B cell (primary cell): ENCODE results near the gene GALNT17. TPM values are rescaled to one million over a fixed set of nuclear protein-coding genes. Genes with fewer than 3 reads are reported as not detected.

Experiments
- ATAC-seq: fragments of 200-7000 bp; cut with Tn5 transposase; one replicate; pipeline ENCODE4 v1.10.0; 2021; ENCODE audit warnings: low read depth, mild to moderate bottlenecking, moderate number of reproducible peaks, moderate library complexity
- CTCF ChIA-PET: fragments of 350-600 bp; sonication (Branson Sonifier 250); formaldehyde crosslinking; loops from one replicate; lab custom pipeline; 2021; ENCODE audit warnings: antibody characterized with exemption, inconsistent platforms; lab: Charles Lee
- POLR2A ChIA-PET: fragments of 350-600 bp; sonication (Branson Sonifier 250); formaldehyde crosslinking; loops from one replicate; lab custom pipeline; 2021; ENCODE audit warnings: antibody characterized with exemption; lab: Charles Lee
- DNase-seq: peaks from one replicate; pipeline ENCODE4 v3.0.0; 2013
- H2AFZ ChIP-seq: 2 replicates; pipeline ENCODE4 v1.6.1; 2012; ENCODE audit warnings: mild to moderate bottlenecking, low read depth, low read length; ENCODE audit not compliant: insufficient read depth, poor library complexity, severe bottlenecking
- H3K27ac ChIP-seq, 2 donors: 1 replicate in 1 of 2; 2 replicates in 1 of 2; pipeline ENCODE4 v1.5.1; 2012 to 2013; ENCODE audit warnings: low read length in 2 of 2, mild to moderate bottlenecking in 2 of 2, moderate library complexity in 1 of 2
- H3K27me3 ChIP-seq, 4 experiments: fragments of 200-600 bp in 1 of 4; sonication (generic) in 1 of 4; replicated peaks in 1 of 4; 1 replicate in 2 of 4; 2 replicates in 2 of 4; pipeline versions ENCODE4 v1.6.1 to v1.7.0; 2013 to 2016; ENCODE audit warnings: low read length in 3 of 4, mild to moderate bottlenecking in 2 of 4, mixed read lengths in 1 of 4, moderate library complexity in 1 of 4; ENCODE audit not compliant: insufficient read depth in 4 of 4, control insufficient read depth in 3 of 4; ENCODE audit errors: control extremely low read depth in 1 of 4
- H3K36me3 ChIP-seq, 2 experiments: replicated peaks in 1 of 2; 1 replicate in 1 of 2; 2 replicates in 1 of 2; pipeline versions ENCODE4 v1.6.1 to v1.7.1; 2013; ENCODE audit warnings: low read length in 1 of 2; ENCODE audit not compliant: insufficient read depth in 2 of 2, control insufficient read depth in 1 of 2; ENCODE audit errors: control extremely low read depth in 1 of 2, extremely low read depth in 1 of 2
- H3K4me1 ChIP-seq, 2 donors: fragments of 200-600 bp in 1 of 2; sonication (generic) in 1 of 2; 1 replicate in 1 of 2; 2 replicates in 1 of 2; pipeline versions ENCODE4 v1.5.1 to v1.6.1; 2013 to 2017; ENCODE audit warnings: low read length in 2 of 2; ENCODE audit not compliant: control insufficient read depth in 2 of 2, insufficient read depth in 2 of 2
- H3K4me2 ChIP-seq: replicated peaks from 2 replicates; pipeline ENCODE3; 2012; ENCODE audit warnings: mild to moderate bottlenecking, low read depth, low read length; ENCODE audit not compliant: poor library complexity, severe bottlenecking
- H3K4me3 ChIP-seq, 5 experiments: fragments of 200-600 bp in 1 of 5; sonication (generic) in 1 of 5; 1 replicate in 3 of 5; 2 replicates in 2 of 5; pipeline versions ENCODE4 v1.5.1 to v1.7.0; 2011 to 2016; ENCODE audit warnings: low read length in 4 of 5, mild to moderate bottlenecking in 4 of 5, low read depth in 2 of 5, control low read depth in 1 of 5, moderate library complexity in 1 of 5; ENCODE audit not compliant: insufficient read depth in 1 of 5; ENCODE audit errors: control extremely low read depth in 1 of 5, extremely low read depth in 1 of 5
- H3K79me2 ChIP-seq: fragments of 200-600 bp; sonication (generic); one replicate; pipeline ENCODE4 v1.6.0; 2016; ENCODE audit warnings: low read length; ENCODE audit not compliant: control insufficient read depth, insufficient read depth
- H3K9ac ChIP-seq: fragments of 200-600 bp; sonication (generic); 2 replicates; pipeline ENCODE4 v1.6.1; 2017; ENCODE audit warnings: mild to moderate bottlenecking, low read length, moderate library complexity
- H3K9me3 ChIP-seq, 3 donors: one replicate each; pipeline versions ENCODE4 v1.6.1 to v1.7.1; 2013; ENCODE audit warnings: low read length in 2 of 3; ENCODE audit not compliant: control insufficient read depth in 2 of 3, insufficient read depth in 1 of 3; ENCODE audit errors: control extremely low read depth in 1 of 3
- H4K20me1 ChIP-seq: 2 replicates; pipeline ENCODE4 v1.6.0; 2012; ENCODE audit warnings: mild to moderate bottlenecking, low read length; ENCODE audit not compliant: insufficient read depth, control insufficient read depth, poor library complexity, severe bottlenecking
- H3K27ac Mint-ChIP-seq: one replicate; pipeline ENCODE4 v1.8.0; 2021; ENCODE audit warnings: mixed read lengths
- H3K27me3 Mint-ChIP-seq: one replicate; pipeline ENCODE4 v1.8.0; 2021; ENCODE audit warnings: mixed read lengths
- H3K4me1 Mint-ChIP-seq: one replicate; pipeline ENCODE4 v1.8.0; 2021; ENCODE audit warnings: mixed read lengths
- H3K4me3 Mint-ChIP-seq: one replicate; pipeline ENCODE4 v1.8.0; 2021; ENCODE audit warnings: mixed read lengths
- H3K9me3 Mint-ChIP-seq: one replicate; pipeline ENCODE4 v1.8.0; 2022; ENCODE audit warnings: mixed read lengths; ENCODE audit not compliant: insufficient read depth
- EZH2 ChIP-seq: IDR thresholded peaks from 2 replicates; pipeline ENCODE4 v1.6.1; 2012; ENCODE audit warnings: borderline replicate concordance, low read depth, mild to moderate bottlenecking, moderate library complexity, low read length; ENCODE audit not compliant: insufficient read depth, poor library complexity, severe bottlenecking
- WGBS: methylation state at CpG from one replicate; pipeline ENCODE4 v1.1.5; 2013; ENCODE audit warnings: missing lambda C conversion rate; ENCODE audit not compliant: insufficient coverage; 5-methylcytosine and 5-hydroxymethylcytosine counted together
- intact Hi-C: fragments of 100-400 bp; cut with micrococcal nuclease; formaldehyde crosslinking; loops from one replicate; pipeline ENCODE4 v1.10.0; 2022
- polyA plus RNA-seq: library from polyadenylated mRNA; depleted of rRNA; stranded (reverse); fragments of >200 nt; gene quantifications from 2 replicates; pipeline ENCODE4 v1.2.3, GENCODE V29; 2012
- total RNA-seq, 2 donors: library from RNA; stranded (reverse); fragments of 120-200 nt in 1 of 2; gene quantifications; 1 replicate in 1 of 2; 2 replicates in 1 of 2; pipeline versions ENCODE4 v1.2.3 to v1.2.4, GENCODE V29; 2013 to 2022
- TF ChIP-seq, protein P1 (sequence below): fragments of 200-600 bp; IDR thresholded peaks from one replicate; pipeline ENCODE4 v1.8.0; 2022; ENCODE audit warnings: antibody characterized with exemption, mild to moderate bottlenecking

GALNT17 gene
- total and polyA plus RNA-seq, 2 donors (not counting 1 experiment from before 2014, with no cell fraction given): not detected

DNA sequence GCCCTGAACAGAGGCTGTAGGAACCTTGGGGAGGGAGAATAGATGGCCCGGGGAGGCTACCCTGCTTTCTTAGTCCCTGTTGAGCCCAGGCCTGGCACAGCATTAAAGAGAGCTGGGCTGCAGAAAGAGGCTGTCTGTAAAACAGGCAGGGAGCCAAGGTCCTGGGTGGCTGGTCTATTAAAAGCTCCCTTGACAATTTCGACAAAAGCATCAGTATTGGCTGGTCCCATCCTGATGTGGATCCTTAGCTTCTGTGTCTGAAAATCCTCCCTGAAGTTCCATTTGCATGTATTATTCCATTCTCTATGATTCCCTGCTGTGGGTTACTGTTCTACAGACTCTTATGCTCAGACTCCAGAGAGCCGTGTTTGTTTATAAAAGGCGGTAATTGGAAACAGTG, 158.5 kb downstream of the GALNT17 start:
- Mint-ChIP-seq H3K9me3 (no peaks in the 10 kb centered on the region), H3K4me3 (no peak overlapping the region), H3K27me3 (no peaks in the 10 kb centered on the region), H3K27ac (no peak overlapping the region), H3K4me1 (no peaks in the 10 kb centered on the region)
- Histone ChIP-seq H2AFZ (no peak overlapping the region), H3K4me3 (no peak overlapping the region), H3K4me2 (no peak overlapping the region), H3K27me3 (no peaks in the 10 kb centered on the region), H3K36me3 (no peaks in the 10 kb centered on the region), H4K20me1 (no peaks in the 10 kb centered on the region), H3K27ac (no peak overlapping the region), H3K9ac (no peak overlapping the region), H3K79me2 (no peaks in the 10 kb centered on the region), H3K9me3 (peaks cover 0 to 8% (median 0%) of the 10 kb centered on the region in 3 donors), H3K4me1 (no peaks in the 10 kb centered on the region)
- intact Hi-C loops: no loop called here
- no peak for TF ChIP-seq EZH2
- TF ChIP-seq, protein P1, sequence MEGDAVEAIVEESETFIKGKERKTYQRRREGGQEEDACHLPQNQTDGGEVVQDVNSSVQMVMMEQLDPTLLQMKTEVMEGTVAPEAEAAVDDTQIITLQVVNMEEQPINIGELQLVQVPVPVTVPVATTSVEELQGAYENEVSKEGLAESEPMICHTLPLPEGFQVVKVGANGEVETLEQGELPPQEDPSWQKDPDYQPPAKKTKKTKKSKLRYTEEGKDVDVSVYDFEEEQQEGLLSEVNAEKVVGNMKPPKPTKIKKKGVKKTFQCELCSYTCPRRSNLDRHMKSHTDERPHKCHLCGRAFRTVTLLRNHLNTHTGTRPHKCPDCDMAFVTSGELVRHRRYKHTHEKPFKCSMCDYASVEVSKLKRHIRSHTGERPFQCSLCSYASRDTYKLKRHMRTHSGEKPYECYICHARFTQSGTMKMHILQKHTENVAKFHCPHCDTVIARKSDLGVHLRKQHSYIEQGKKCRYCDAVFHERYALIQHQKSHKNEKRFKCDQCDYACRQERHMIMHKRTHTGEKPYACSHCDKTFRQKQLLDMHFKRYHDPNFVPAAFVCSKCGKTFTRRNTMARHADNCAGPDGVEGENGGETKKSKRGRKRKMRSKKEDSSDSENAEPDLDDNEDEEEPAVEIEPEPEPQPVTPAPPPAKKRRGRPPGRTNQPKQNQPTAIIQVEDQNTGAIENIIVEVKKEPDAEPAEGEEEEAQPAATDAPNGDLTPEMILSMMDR: no peak
- ChIA-PET POLR2A (no interaction called here), CTCF (no interaction called here)
- ATAC-seq: no peak
- 96% methylated on average over 3 of the region's 4 CpGs for WGBS
- no peak for DNase-seq

DNA sequence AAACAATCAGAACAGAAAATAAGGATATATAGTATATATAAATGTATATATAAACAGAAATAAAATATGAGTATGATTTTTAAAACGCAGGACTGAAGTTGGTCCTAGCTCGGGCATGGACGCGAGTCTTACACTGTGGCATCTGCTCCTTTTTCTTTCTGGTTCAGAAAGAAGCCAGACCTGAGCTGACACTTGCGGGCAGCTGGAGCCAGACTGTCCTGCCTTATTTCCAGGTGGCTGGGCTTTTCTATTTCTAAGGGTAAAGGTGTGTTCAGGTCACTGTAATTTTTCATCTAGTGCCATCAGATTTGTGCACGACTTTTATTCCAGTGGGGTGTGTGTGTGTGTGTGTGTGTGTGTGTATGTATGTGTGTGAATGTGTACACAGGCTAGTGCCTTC, 166.4 kb downstream of the GALNT17 start:
- Histone ChIP-seq H3K4me3 (no peak overlapping the region), H3K9ac (no peak overlapping the region), H3K36me3 (no peaks in the 10 kb centered on the region), H3K79me2 (no peaks in the 10 kb centered on the region), H4K20me1 (no peaks in the 10 kb centered on the region), H3K4me1 (no peaks in the 10 kb centered on the region), H3K9me3 (no peaks in the 10 kb centered on the region), H3K27ac (no peak overlapping the region), H3K4me2 (no peak overlapping the region), H3K27me3 (no peaks in the 10 kb centered on the region), H2AFZ (no peak overlapping the region)
- no peaks in the 10 kb centered on the region for H3K27me3 Mint-ChIP-seq
- H3K4me1 Mint-ChIP-seq: no peaks in the 10 kb centered on the region
- intact Hi-C loops: no loop called here
- H3K27ac Mint-ChIP-seq: no peak overlapping the region
- CTCF ChIA-PET: no interaction called here
- POLR2A ChIA-PET: no interaction called here
- H3K4me3 Mint-ChIP-seq: no peak overlapping the region
- TF ChIP-seq, protein P1: no peak
- no peak for TF ChIP-seq EZH2
- H3K9me3 Mint-ChIP-seq: peaks cover 2% of the 10 kb centered on the region
- WGBS: 96% methylated on average over 4 of the region's 6 CpGs
- no peak for ATAC-seq
- DNase-seq: no peak
